ENCODE data around the gene DHX8. TPM values are rescaled to one million over a fixed set of nuclear protein-coding genes. Genes with fewer than 3 reads are reported as not detected.

Gene DHX8
- total RNA-seq, 2 experiments from 2014 or later: 48.6 to 56.7 TPM

- Mint-ChIP-seq H3K4me3 (no peak overlapping the region), H3K36me3 (no peaks in the 10 kb centered on the region), H3K27me3 (peaks cover 56% of the 10 kb centered on the region), H3K4me1 (peaks cover 17% of the 10 kb centered on the region), H3K9me3 (no peaks in the 10 kb centered on the region), H3K27ac (no peak overlapping the region)
- DNase-seq: no peak
Observed at GRCh38 chr17:43543771-43544575, 60.2 kb downstream of the DHX8 start.

GRCh38 chr17:43545383-43545632, 61.5 kb downstream of the DHX8 start:
- no peaks in the 10 kb centered on the region for H3K9me3 Mint-ChIP-seq
- no peak overlapping the region for H3K27ac Mint-ChIP-seq
- peak; percentile 45 for DNase-seq
- peaks cover 68% of the 10 kb centered on the region for H3K27me3 Mint-ChIP-seq
- H3K36me3 Mint-ChIP-seq: no peaks in the 10 kb centered on the region
- H3K4me1 Mint-ChIP-seq: peaks cover 17% of the 10 kb centered on the region
- peak overlapping the region; percentile 85 for H3K4me3 Mint-ChIP-seq

- Mint-ChIP-seq H3K27me3 (peaks cover 78% of the 10 kb centered on the region), H3K9me3 (no peaks in the 10 kb centered on the region), H3K4me3 (peak within 1 kb of the TSS; percentile 85), H3K4me1 (peaks cover 17% of the 10 kb centered on the region), H3K27ac (peak within 1 kb of the TSS; percentile 74), H3K36me3 (no peaks in the 10 kb centered on the region)
- peak; percentile 95 for DNase-seq
Observed at GRCh38 chr17:43546319-43547188, 62.8 kb downstream of the DHX8 start, which contains the start of gene ETV4. Gene ETV4 (minus strand): TSS chr17:43546340. CDS start chr17:43545617, 723 bp downstream.

- Mint-ChIP-seq H3K36me3 (no peaks in the 10 kb centered on the region), H3K4me3 (peak overlapping the region; percentile 85), H3K4me1 (peaks cover 17% of the 10 kb centered on the region), H3K9me3 (no peaks in the 10 kb centered on the region), H3K27ac (no peak overlapping the region), H3K27me3 (peaks cover 81% of the 10 kb centered on the region)
- DNase-seq: no peak
Observed at GRCh38 chr17:43547189-43547550, 63.4 kb downstream of the DHX8 start.

- Mint-ChIP-seq H3K27me3 (peaks cover 81% of the 10 kb centered on the region), H3K4me1 (peaks cover 17% of the 10 kb centered on the region), H3K4me3 (no peak overlapping the region), H3K9me3 (no peaks in the 10 kb centered on the region), H3K27ac (no peak overlapping the region), H3K36me3 (no peaks in the 10 kb centered on the region)
- DNase-seq: no peak
Observed at GRCh38 chr17:43547659-43548256, 64.0 kb downstream of the DHX8 start.

GRCh38 chr17:43548689-43549379, 65.1 kb downstream of the DHX8 start:
- Mint-ChIP-seq H3K27ac (no peak overlapping the region), H3K4me3 (no peak overlapping the region), H3K4me1 (peaks cover 17% of the 10 kb centered on the region), H3K27me3 (peaks cover 79% of the 10 kb centered on the region), H3K9me3 (no peaks in the 10 kb centered on the region), H3K36me3 (no peaks in the 10 kb centered on the region)
- DNase-seq: no peak

- Mint-ChIP-seq H3K36me3 (no peaks in the 10 kb centered on the region), H3K27me3 (peaks cover 78% of the 10 kb centered on the region), H3K27ac (no peak overlapping the region), H3K4me1 (peaks cover 17% of the 10 kb centered on the region), H3K4me3 (no peak overlapping the region), H3K9me3 (no peaks in the 10 kb centered on the region)
- no peak for DNase-seq
Observed at GRCh38 chr17:43549496-43549895, 65.7 kb downstream of the DHX8 start.

- no peak for DNase-seq
- Mint-ChIP-seq H3K27me3 (peaks cover 70% of the 10 kb centered on the region), H3K9me3 (no peaks in the 10 kb centered on the region), H3K4me3 (no peak overlapping the region), H3K27ac (no peak overlapping the region), H3K4me1 (peaks cover 11% of the 10 kb centered on the region), H3K36me3 (no peaks in the 10 kb centered on the region)
Observed at GRCh38 chr17:43550754-43551153, 67.0 kb downstream of the DHX8 start.

- Mint-ChIP-seq H3K4me1 (peaks cover 6% of the 10 kb centered on the region), H3K27me3 (peaks cover 60% of the 10 kb centered on the region), H3K4me3 (no peak overlapping the region), H3K27ac (no peak overlapping the region), H3K36me3 (no peaks in the 10 kb centered on the region), H3K9me3 (no peaks in the 10 kb centered on the region)
- DNase-seq: no peak
Observed at GRCh38 chr17:43552229-43552837, 68.6 kb downstream of the DHX8 start.

GRCh38 chr17:43553573-43553972, 69.8 kb downstream of the DHX8 start:
- H3K36me3 Mint-ChIP-seq: peaks cover 1% of the 10 kb centered on the region
- no peak for DNase-seq
- peaks cover 4% of the 10 kb centered on the region for H3K4me1 Mint-ChIP-seq
- H3K27me3 Mint-ChIP-seq: peaks cover 48% of the 10 kb centered on the region
- no peak overlapping the region for H3K4me3 Mint-ChIP-seq
- no peak overlapping the region for H3K27ac Mint-ChIP-seq
- no peaks in the 10 kb centered on the region for H3K9me3 Mint-ChIP-seq

- DNase-seq: no peak
- Mint-ChIP-seq H3K36me3 (peaks cover 1% of the 10 kb centered on the region), H3K27ac (no peak overlapping the region), H3K4me3 (no peak overlapping the region), H3K27me3 (peaks cover 35% of the 10 kb centered on the region), H3K9me3 (no peaks in the 10 kb centered on the region), H3K4me1 (peaks cover 6% of the 10 kb centered on the region)
Observed at GRCh38 chr17:43554857-43555256, 71.1 kb downstream of the DHX8 start.

GRCh38 chr17:43556292-43556691, 72.5 kb downstream of the DHX8 start:
- peaks cover 14% of the 10 kb centered on the region for H3K4me1 Mint-ChIP-seq
- DNase-seq: no peak
- no peak overlapping the region for H3K27ac Mint-ChIP-seq
- H3K9me3 Mint-ChIP-seq: no peaks in the 10 kb centered on the region
- H3K27me3 Mint-ChIP-seq: peaks cover 28% of the 10 kb centered on the region
- H3K36me3 Mint-ChIP-seq: peaks cover 1% of the 10 kb centered on the region
- no peak overlapping the region for H3K4me3 Mint-ChIP-seq

GRCh38 chr17:43558805-43559160, 75.0 kb downstream of the DHX8 start:
- Mint-ChIP-seq H3K36me3 (peaks cover 1% of the 10 kb centered on the region), H3K4me1 (peaks cover 21% of the 10 kb centered on the region), H3K27me3 (peaks cover 35% of the 10 kb centered on the region), H3K27ac (no peak overlapping the region), H3K4me3 (no peak overlapping the region), H3K9me3 (no peaks in the 10 kb centered on the region)
- DNase-seq: no peak

- Mint-ChIP-seq H3K36me3 (peaks cover 1% of the 10 kb centered on the region), H3K27ac (no peak overlapping the region), H3K4me3 (no peak overlapping the region), H3K27me3 (peaks cover 34% of the 10 kb centered on the region), H3K9me3 (no peaks in the 10 kb centered on the region), H3K4me1 (peaks cover 21% of the 10 kb centered on the region)
- DNase-seq: no peak
Observed at GRCh38 chr17:43559161-43559816, 75.5 kb downstream of the DHX8 start.

Data from activated naive CD8-positive, alpha-beta T cell treated with anti-CD3 and anti-CD28 coated beads for 36 hours (primary cell).